Right lobe of liver (tissue), 6 donors: ENCODE results near the gene VPS54. TPM values are rescaled to one million over a fixed set of nuclear protein-coding genes. Genes with fewer than 3 reads are reported as not detected.
"Not testable (repeated sequence)": the region's sequence is repeated elsewhere in the genome, so short reads cannot be mapped to it uniquely, and the experiment has no call there.

Source experiments
- ATAC-seq, 4 donors: fragments of 200-7000 bp; cut with Tn5 transposase; one replicate each; pipeline ENCODE4 v1.9.1; 2020; ENCODE audit warnings: mild to moderate bottlenecking in 4 of 4, moderate library complexity in 4 of 4
- DNase-seq, 3 donors: peaks; one replicate each; pipeline ENCODE4 v3.0.0-alpha.2; 2020
- H3K27ac ChIP-seq, 3 donors: fragments of 200-600 bp; one replicate each; pipeline ENCODE4 v1.8.0; 2022
- H3K27me3 ChIP-seq, 2 donors: fragments of 200-600 bp; one replicate each; pipeline ENCODE4 v1.8.0; 2022
- H3K36me3 ChIP-seq, 4 donors: fragments of 200-600 bp; sonication (generic) in 1 of 4; one replicate each; pipeline versions ENCODE4 v1.5.1 to v1.8.0; 2017 to 2022; ENCODE audit warnings: control low read depth in 1 of 4
- H3K4me1 ChIP-seq, 4 donors: fragments of 200-600 bp; sonication (generic) in 1 of 4; one replicate each; pipeline versions ENCODE4 v1.5.1 to v1.8.0; 2017 to 2022; ENCODE audit warnings: control low read depth in 1 of 4
- H3K4me3 ChIP-seq, 3 donors: fragments of 200-600 bp; one replicate each; pipeline ENCODE4 v1.8.0; 2022
- H3K9me3 ChIP-seq, 4 donors: fragments of 200-600 bp; sonication (generic) in 1 of 4; one replicate each; pipeline versions ENCODE4 v1.5.1 to v1.8.0; 2017 to 2022; ENCODE audit warnings: control low read depth in 1 of 4
- CTCF ChIP-seq, 4 donors: fragments of 200-600 bp in 3 of 4; fragments of 450-650 bp in 1 of 4; IDR thresholded peaks; one replicate each; pipeline versions ENCODE4 v1.5.1 to v1.8.0; 2016 to 2022; ENCODE audit warnings: antibody characterized with exemption in 4 of 4, mild to moderate bottlenecking in 2 of 4
- POLR2A ChIP-seq: fragments of 450-650 bp; IDR thresholded peaks from one replicate; pipeline ENCODE4 v1.6.1; 2017; ENCODE audit warnings: antibody characterized with exemption, mild to moderate bottlenecking
- WGBS: methylation state at CpG from one replicate; pipeline ENCODE4 v1.1.6; 2018; ENCODE audit warnings: low coverage, low lambda C conversion rate; ENCODE audit not compliant: insufficient coverage; ENCODE audit errors: missing lambda C conversion rate; 5-methylcytosine and 5-hydroxymethylcytosine counted together
- intact Hi-C, 2 donors: fragments of 100-400 bp; cut with DNase I; formaldehyde crosslinking; loops; one replicate each; pipeline versions ENCODE4 v1.11.2 to v1.14.1; 2022
- total RNA-seq, 6 experiments: library from RNA; depleted of rRNA in 2 of 6; stranded (reverse); fragments of >200 nt in 2 of 6; fragmentation: NEBNext Ultra II Directional in 3 of 6; extraction: Animal tissue kit (Norgen Biotek cat#: 25700) in 3 of 6; gene quantifications; one replicate each; pipeline versions ENCODE4 v1.1.0 to v1.2.4, GENCODE V29; 2016 to 2023
- donor health status: DM: no; HTN: yes; CAD: no.
- donor health status: DM: no; HTN: no; CAD: no.
- donor health status: DM: no; HTN: no; CAD: no.
- donor health status: DM: no; HTN: yes; CAD: no.
- donor health status: DM: no; HTN: yes; CAD: no.

The VPS54 gene
- total RNA-seq, 6 experiments from 2014 or later, result 11.6 to 12.5 (median 12.2) TPM

- no peak overlapping the region for H3K4me3 ChIP-seq
- DNase-seq (no peak), ATAC-seq (no peak)
- H3K36me3 ChIP-seq, result peaks cover 0 to 6% (median 0%) of the 10 kb centered on the region in 4 donors
- TF ChIP-seq CTCF (IDR thresholded peaks at IDR 0.05) (no peak), POLR2A (no peak)
- no peaks in the 10 kb centered on the region for H3K9me3 ChIP-seq
- H3K4me1 ChIP-seq, result peaks cover 0 to 29% (median 6%) of the 10 kb centered on the region in 4 donors
- intact Hi-C loops, result no loop called here
- no peaks in the 10 kb centered on the region for H3K27me3 ChIP-seq
- no peak overlapping the region for H3K27ac ChIP-seq
These were observed 38.4 kb downstream of the VPS54 start for GRCh38 chr2:63980794-63981193.

- TF ChIP-seq CTCF (IDR thresholded peaks at IDR 0.05), result no peak
- no peak for TF ChIP-seq POLR2A
- intact Hi-C loops, result no loop called here
- H3K36me3 ChIP-seq, result peaks cover 0 to 6% (median 2%) of the 10 kb centered on the region in 4 donors
- H3K9me3 ChIP-seq, result no peaks in the 10 kb centered on the region
- ATAC-seq (no peak), DNase-seq (no peak)
- peaks cover 0 to 9% (median 0%) of the 10 kb centered on the region in 4 donors for H3K4me1 ChIP-seq
- no peak overlapping the region for H3K4me3 ChIP-seq
- H3K27me3 ChIP-seq, result no peaks in the 10 kb centered on the region
- no peak overlapping the region for H3K27ac ChIP-seq
- 90% methylated on average over 5 of the region's 5 CpGs for WGBS
These were observed 41.3 kb downstream of the VPS54 start for GRCh38 chr2:63977904-63978303.

GRCh38 chr2:63976125-63976510, 43.1 kb downstream of the VPS54 start:
- intact Hi-C loops, result no loop called here
- DNase-seq, result no peak
- no peaks in the 10 kb centered on the region for H3K9me3 ChIP-seq
- WGBS, result 89% methylated on average over 5 of the region's 7 CpGs
- ATAC-seq, result no peak
- no peaks in the 10 kb centered on the region for H3K4me1 ChIP-seq
- H3K36me3 ChIP-seq, result peaks cover 0 to 11% (median 4%) of the 10 kb centered on the region in 4 donors
- no peaks in the 10 kb centered on the region for H3K27me3 ChIP-seq
- H3K27ac ChIP-seq, result no peak overlapping the region
- no peak overlapping the region for H3K4me3 ChIP-seq
- TF ChIP-seq POLR2A, result no peak
- no peak for TF ChIP-seq CTCF (IDR thresholded peaks at IDR 0.05)

GRCh38 chr2:63975437-63976124, 43.6 kb downstream of the VPS54 start:
- no peak for TF ChIP-seq POLR2A
- intact Hi-C loops, result no loop called here
- H3K4me1 ChIP-seq, result no peaks in the 10 kb centered on the region
- H3K36me3 ChIP-seq, result peaks cover 0 to 11% (median 4%) of the 10 kb centered on the region in 4 donors
- ATAC-seq, result no peak
- no peak overlapping the region for H3K4me3 ChIP-seq
- H3K27ac ChIP-seq, result no peak overlapping the region
- no peaks in the 10 kb centered on the region for H3K9me3 ChIP-seq
- no peaks in the 10 kb centered on the region for H3K27me3 ChIP-seq
- WGBS, result 88% methylated on average over 2 of the region's 15 CpGs
- no peak for DNase-seq

- WGBS, result 100% methylated on average over 1 of the region's 2 CpGs
- H3K36me3 ChIP-seq, result peaks cover 0 to 11% (median 4%) of the 10 kb centered on the region in 4 donors
- H3K4me3 ChIP-seq, H3K27me3 ChIP-seq, H3K4me1 ChIP-seq, ATAC-seq, DNase-seq, intact Hi-C loops, H3K27ac ChIP-seq, H3K9me3 ChIP-seq: not testable (repeated sequence)
These were observed 44.2 kb downstream of the VPS54 start for GRCh38 chr2:63975036-63975435.
